Astrocyte (in vitro differentiated cells and primary cell): Measurements from ENCODE around the gene KLHL14.

ENCODE experiments used
- CTCF ChIP-seq: IDR thresholded peaks from 2 replicates; pipeline ENCODE4 v1.5.1; 2011; ENCODE audit warnings: low read depth, mild to moderate bottlenecking, inconsistent platforms, low read length, moderate library complexity; ENCODE audit not compliant: insufficient read depth
- EZH2 ChIP-seq: IDR thresholded peaks from 2 replicates; pipeline ENCODE4 v1.6.1; 2012; ENCODE audit warnings: mild to moderate bottlenecking, low read length, inconsistent platforms; ENCODE audit not compliant: insufficient read depth

- TF ChIP-seq CTCF (no peak), EZH2 (no peak)
These were observed 65.2 kb downstream of the KLHL14 start for GRCh38 chr18:32707586-32707985.
